B cell (primary cell): ENCODE measurements around the gene C12orf56.

Experiments
- CTCF ChIP-seq: fragments of 200-600 bp; IDR thresholded peaks from one replicate; pipeline ENCODE4 v1.8.0; 2022; ENCODE audit warnings: antibody characterized with exemption, mild to moderate bottlenecking
- EZH2 ChIP-seq: IDR thresholded peaks from 2 replicates; pipeline ENCODE4 v1.6.1; 2012; ENCODE audit warnings: borderline replicate concordance, low read depth, mild to moderate bottlenecking, moderate library complexity, low read length; ENCODE audit not compliant: insufficient read depth, poor library complexity, severe bottlenecking

GRCh38 chr12:64400041-64400440 lies 9.5 kb upstream of the C12orf56 start:
- TF ChIP-seq CTCF, result no peak
- no peak for TF ChIP-seq EZH2
